Effector memory CD4-positive, alpha-beta T cell (primary cell): ENCODE results near the gene R3HDM2.
"Not testable (repeated sequence)": the region's sequence is repeated elsewhere in the genome, so short reads cannot be mapped to it uniquely, and the experiment has no call there.

Experiments
- DNase-seq, 3 donors: peaks; one replicate each; pipeline ENCODE4 v3.0.0-alpha.2; 2020
- H3K27ac ChIP-seq: 2 replicates; pipeline ENCODE4 v1.7.0; 2013; ENCODE audit warnings: mild to moderate bottlenecking, low read length, moderate library complexity; ENCODE audit not compliant: insufficient read depth, poor library complexity, severe bottlenecking
- H3K27me3 ChIP-seq: replicated peaks from 2 replicates; pipeline ENCODE4 v1.7.0; 2013; ENCODE audit warnings: mild to moderate bottlenecking, low read length; ENCODE audit not compliant: insufficient read depth, control insufficient read depth, poor library complexity, severe bottlenecking
- H3K36me3 ChIP-seq: 2 replicates; pipeline ENCODE4 v1.7.0; 2013; ENCODE audit warnings: mild to moderate bottlenecking, low read length, moderate library complexity; ENCODE audit not compliant: control insufficient read depth, insufficient read depth
- H3K4me1 ChIP-seq: 2 replicates; pipeline ENCODE4 v1.7.0; 2013; ENCODE audit warnings: low read length, mild to moderate bottlenecking; ENCODE audit not compliant: control insufficient read depth, insufficient read depth, poor library complexity, severe bottlenecking
- H3K4me3 ChIP-seq: 2 replicates; pipeline ENCODE4 v1.7.0; 2013; ENCODE audit warnings: low read length, low read depth, mild to moderate bottlenecking; ENCODE audit not compliant: insufficient read depth, poor library complexity, severe bottlenecking
- H3K9me3 ChIP-seq: 2 replicates; pipeline ENCODE4 v1.7.0; 2013; ENCODE audit warnings: mild to moderate bottlenecking, low read length, moderate library complexity; ENCODE audit not compliant: control insufficient read depth

R3HDM2 gene

DNA sequence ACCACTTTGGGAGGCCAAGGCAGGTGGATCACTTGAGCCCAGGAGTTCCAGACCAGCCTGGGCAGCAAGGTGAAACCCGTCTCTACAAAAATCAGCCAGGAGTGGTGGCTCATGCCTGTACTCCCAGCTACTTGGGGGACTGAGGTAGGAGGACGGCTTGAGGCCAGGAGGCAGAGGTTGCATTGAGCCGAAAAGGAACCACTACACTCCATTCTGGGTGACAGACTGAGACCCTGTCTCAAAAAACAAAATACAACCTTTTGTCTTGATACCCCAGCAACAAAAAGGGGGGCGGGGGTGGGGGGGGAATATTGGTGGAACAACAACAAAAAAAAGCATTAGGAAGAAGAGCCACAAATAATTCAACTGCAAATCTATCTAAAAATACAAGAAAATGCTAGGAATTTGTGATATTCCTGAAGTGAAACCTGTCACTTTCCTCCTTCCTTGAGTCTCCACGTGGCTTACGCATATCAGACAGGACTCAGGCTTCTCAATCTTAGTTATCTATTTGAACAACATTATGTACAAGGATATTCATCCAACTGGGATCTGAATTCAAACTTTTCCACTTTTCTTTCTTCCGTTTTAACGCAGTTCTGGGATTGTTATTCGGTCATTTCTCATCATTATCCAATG is 1.3 kb downstream of the R3HDM2 start:
- Histone ChIP-seq H3K4me1 (peaks cover 13% of the 10 kb centered on the region), H3K27me3 (no peaks in the 10 kb centered on the region), H3K27ac (peak overlapping the region; percentile 84), H3K9me3 (no peaks in the 10 kb centered on the region), H3K36me3 (no peaks in the 10 kb centered on the region), H3K4me3 (peak overlapping the region; percentile 50)
- no peak for DNase-seq

GRCh38 chr12:57428965-57429364 is 1.9 kb downstream of the R3HDM2 start:
- DNase-seq, result no peak
- H3K27ac ChIP-seq, result no peak overlapping the region
- H3K9me3 ChIP-seq, result no peaks in the 10 kb centered on the region
- no peaks in the 10 kb centered on the region for H3K27me3 ChIP-seq
- peaks cover 3% of the 10 kb centered on the region for H3K36me3 ChIP-seq
- peaks cover 13% of the 10 kb centered on the region for H3K4me1 ChIP-seq
- no peak overlapping the region for H3K4me3 ChIP-seq

DNA sequence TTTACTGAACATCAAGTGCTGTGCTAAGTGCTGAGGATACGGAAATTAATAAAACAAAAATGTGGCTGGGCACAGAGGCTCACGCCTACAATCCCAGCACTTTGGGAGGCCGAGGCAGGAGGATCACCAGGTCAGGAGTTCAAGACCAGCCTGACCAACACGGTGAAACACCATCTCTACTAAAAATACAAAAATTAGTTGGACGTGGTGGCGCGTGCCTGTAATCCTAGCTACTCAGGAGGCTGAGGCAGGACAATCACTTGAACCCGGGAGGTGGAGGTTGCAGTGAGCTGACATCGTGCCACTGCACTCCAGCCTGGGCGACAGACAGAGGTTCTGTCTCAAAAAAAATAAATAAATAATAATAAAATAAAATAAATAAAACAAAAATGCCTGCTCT is 3.9 kb downstream of the R3HDM2 start:
- not testable (repeated sequence) for H3K27me3 ChIP-seq, H3K36me3 ChIP-seq, H3K4me3 ChIP-seq, H3K27ac ChIP-seq, H3K9me3 ChIP-seq, DNase-seq
- peaks cover 13% of the 10 kb centered on the region for H3K4me1 ChIP-seq

DNA sequence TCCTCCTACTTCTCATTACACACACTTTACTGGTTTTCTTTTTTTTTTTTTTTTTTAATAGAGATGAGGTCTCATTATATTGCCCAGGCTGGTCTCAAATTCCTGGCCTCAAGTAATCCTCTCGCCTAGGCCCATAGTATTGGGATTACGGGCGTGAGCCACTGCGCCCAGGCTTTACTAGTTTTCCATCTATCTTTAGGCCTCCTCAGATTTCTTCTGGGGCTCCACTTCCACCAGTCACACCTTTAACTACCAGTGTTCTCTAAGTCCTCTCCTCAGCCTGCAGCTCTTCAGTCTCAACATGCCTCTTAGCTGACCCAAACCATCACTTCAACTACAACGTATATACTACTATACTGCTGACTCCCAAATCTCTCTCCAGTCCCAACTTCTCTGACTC is 10.4 kb downstream of the R3HDM2 start:
- no peak overlapping the region for H3K4me3 ChIP-seq
- peaks cover 9% of the 10 kb centered on the region for H3K36me3 ChIP-seq

GRCh38 chr12:57419495-57419894 is 11.3 kb downstream of the R3HDM2 start:
- no peak for DNase-seq
- Histone ChIP-seq H3K4me3 (no peak overlapping the region), H3K4me1 (no peaks in the 10 kb centered on the region), H3K36me3 (peaks cover 9% of the 10 kb centered on the region), H3K27ac (no peak overlapping the region), H3K9me3 (no peaks in the 10 kb centered on the region), H3K27me3 (no peaks in the 10 kb centered on the region)

More for the DNA sequence above, 10.4 kb downstream of the R3HDM2 start:
- Histone ChIP-seq H3K4me1 (no peaks in the 10 kb centered on the region), H3K27ac (no peak overlapping the region), H3K27me3 (no peaks in the 10 kb centered on the region), H3K9me3 (no peaks in the 10 kb centered on the region)
- DNase-seq, result no peak

GRCh38 chr12:57418255-57418654 is 12.6 kb downstream of the R3HDM2 start:
- H3K4me1 ChIP-seq, result no peaks in the 10 kb centered on the region
- H3K9me3 ChIP-seq, result no peaks in the 10 kb centered on the region
- H3K27me3 ChIP-seq, result no peaks in the 10 kb centered on the region
- no peak for DNase-seq
- peaks cover 6% of the 10 kb centered on the region for H3K36me3 ChIP-seq
- H3K27ac ChIP-seq, result no peak overlapping the region
- no peak overlapping the region for H3K4me3 ChIP-seq

- Histone ChIP-seq H3K4me1 (no peaks in the 10 kb centered on the region), H3K4me3 (no peak overlapping the region), H3K9me3 (no peaks in the 10 kb centered on the region), H3K27ac (no peak overlapping the region), H3K36me3 (no peaks in the 10 kb centered on the region), H3K27me3 (no peaks in the 10 kb centered on the region)
- no peak for DNase-seq
Observed at GRCh38 chr12:57416039-57416996, 14.5 kb downstream of the R3HDM2 start.

DNA sequence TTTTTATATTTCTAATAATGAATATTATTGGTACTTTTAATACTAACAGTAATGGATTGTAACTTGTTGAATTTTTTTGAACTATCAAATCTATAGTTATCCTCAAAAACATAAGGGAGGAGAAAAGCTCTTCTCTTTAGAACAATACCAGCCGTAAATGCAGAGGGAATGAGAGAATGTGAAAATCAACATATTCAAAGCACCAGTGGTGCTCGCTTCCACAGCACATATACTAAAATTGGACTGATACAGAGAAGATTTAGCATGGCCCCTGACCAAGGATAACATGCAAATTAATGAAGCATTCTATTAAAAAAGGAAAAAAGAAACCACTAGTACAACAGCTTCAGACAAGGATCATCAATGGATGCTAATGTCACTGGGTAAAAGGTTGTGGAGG is 15.8 kb downstream of the R3HDM2 start:
- Histone ChIP-seq H3K9me3 (no peaks in the 10 kb centered on the region), H3K27ac (no peak overlapping the region), H3K4me3 (no peak overlapping the region), H3K27me3 (no peaks in the 10 kb centered on the region), H3K4me1 (no peaks in the 10 kb centered on the region), H3K36me3 (no peaks in the 10 kb centered on the region)
- no peak for DNase-seq

DNA sequence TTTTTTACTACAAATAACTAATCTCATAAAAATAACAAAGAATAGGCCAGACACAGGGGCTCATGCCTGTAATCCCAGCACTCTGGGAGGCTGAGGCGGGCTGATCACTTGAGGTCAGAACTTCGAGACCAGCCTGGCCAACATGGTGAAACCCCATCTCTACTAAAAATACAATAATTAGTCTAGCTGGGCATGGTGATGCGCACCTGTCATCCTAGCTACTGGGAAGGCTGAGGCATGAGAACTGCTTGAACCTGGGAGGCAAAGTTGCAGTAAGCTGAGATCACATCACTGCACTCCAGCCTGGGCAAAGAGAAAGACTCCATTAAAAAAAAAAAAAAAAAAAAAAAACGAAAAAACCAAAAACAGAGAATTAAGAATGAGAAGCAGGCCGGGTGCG is 16.7 kb downstream of the R3HDM2 start:
- not testable (repeated sequence) for H3K4me3 ChIP-seq, H3K36me3 ChIP-seq, H3K27me3 ChIP-seq, H3K27ac ChIP-seq, DNase-seq, H3K9me3 ChIP-seq, H3K4me1 ChIP-seq

DNA sequence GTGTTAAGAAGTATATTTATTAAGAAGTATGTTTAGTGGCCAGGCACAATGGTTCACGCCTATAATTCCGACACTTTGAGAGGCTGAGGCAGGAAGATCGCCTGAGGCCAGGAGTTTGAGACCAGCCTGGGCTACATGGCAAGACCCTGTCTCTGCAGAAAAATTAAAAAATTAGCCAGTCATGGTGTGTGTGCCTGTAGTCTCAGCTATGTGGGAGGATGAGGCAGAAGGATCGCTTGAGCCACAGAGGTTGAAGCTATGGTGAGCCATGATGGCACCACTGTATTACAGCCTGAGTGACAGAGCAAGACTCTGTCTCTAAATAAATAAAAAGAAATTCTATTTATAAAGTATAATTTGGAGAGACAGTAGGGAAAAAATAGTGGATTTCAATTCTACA is 20.3 kb downstream of the R3HDM2 start:
- H3K9me3 ChIP-seq, result no peaks in the 10 kb centered on the region
- no peaks in the 10 kb centered on the region for H3K36me3 ChIP-seq

More for the DNA sequence above, 20.3 kb downstream of the R3HDM2 start:
- no peak overlapping the region for H3K4me3 ChIP-seq
- no peak overlapping the region for H3K27ac ChIP-seq
- H3K4me1 ChIP-seq, result no peaks in the 10 kb centered on the region
- DNase-seq, result no peak
- H3K27me3 ChIP-seq, result no peaks in the 10 kb centered on the region
